HepG2 (cell line): Measurements from ENCODE around the gene LAMC1. TPM values are rescaled to one million over a fixed set of nuclear protein-coding genes. Genes with fewer than 3 reads are reported as not detected.

Experiments
- AGO2 ChIP-seq: fragments of 200-400 bp; formaldehyde crosslinking; optimal IDR thresholded peaks from 2 replicates; pipeline ENCODE3; 2017; ENCODE audit warnings: mild to moderate bottlenecking, low read depth, low read length, moderate library complexity
- DMTF1 ChIP-seq: sonication (generic); formaldehyde crosslinking; IDR thresholded peaks from 2 replicates; pipeline ENCODE4 v1.4.0; 2020; ENCODE audit warnings: mild to moderate bottlenecking, missing genetic modification reagents
- HIVEP1 ChIP-seq: sonication (generic); formaldehyde crosslinking; IDR thresholded peaks from 2 replicates; pipeline ENCODE4 v1.4.0; 2020; ENCODE audit warnings: mild to moderate bottlenecking, missing genetic modification reagents
- HNF4G ChIP-seq, 2 experiments: sonication (generic) in 1 of 2; formaldehyde crosslinking in 1 of 2; IDR thresholded peaks; 2 replicates each; pipeline versions ENCODE4 v1.4.0 to v1.6.1; 2011 to 2020; ENCODE audit warnings: borderline replicate concordance in 2 of 2, low read depth in 2 of 2, mild to moderate bottlenecking in 2 of 2, low read length in 1 of 2, missing genetic modification reagents in 1 of 2, moderate library complexity in 1 of 2
- KLF16 ChIP-seq, 2 experiments: sonication (generic) in 1 of 2; formaldehyde crosslinking in 1 of 2; IDR thresholded peaks; 2 replicates each; pipeline versions ENCODE4 v1.6.1 to v1.8.0; 2016 to 2023; ENCODE audit warnings: missing genetic modification reagents in 2 of 2, missing compliant biosample characterization in 1 of 2
- KMT2B ChIP-seq: IDR thresholded peaks from 2 replicates; pipeline ENCODE4 v1.6.1; 2016; ENCODE audit warnings: missing genetic modification reagents, missing compliant biosample characterization
- MYC ChIP-seq: sonication (generic); formaldehyde crosslinking; IDR thresholded peaks from 2 replicates; pipeline ENCODE4 v1.9.0; 2021; ENCODE audit warnings: missing genetic modification reagents, borderline replicate concordance
- MYPOP ChIP-seq: sonication (generic); formaldehyde crosslinking; IDR thresholded peaks from 2 replicates; pipeline ENCODE4 v1.8.1; 2023; ENCODE audit warnings: mild to moderate bottlenecking, moderate library complexity, missing genetic modification reagents
- NAIF1 ChIP-seq: sonication (generic); formaldehyde crosslinking; IDR thresholded peaks from 2 replicates; pipeline ENCODE4 v1.5.0; 2020; ENCODE audit warnings: mild to moderate bottlenecking, missing genetic modification reagents, borderline replicate concordance
- PHF5A ChIP-seq: IDR thresholded peaks from one replicate; pipeline ENCODE4 v1.6.1; 2018; ENCODE audit warnings: low read depth, missing genetic modification reagents; ENCODE audit not compliant: unreplicated experiment
- TARDBP ChIP-seq: sonication (generic); formaldehyde crosslinking; IDR thresholded peaks from 2 replicates; pipeline ENCODE4 v1.8.0; 2022; ENCODE audit warnings: mild to moderate bottlenecking, missing genetic modification reagents
- ZNF143 ChIP-seq: sonication (generic); formaldehyde crosslinking; IDR thresholded peaks from 2 replicates; pipeline ENCODE4 v1.4.0; 2020; ENCODE audit warnings: missing genetic modification reagents
- ZNF44 ChIP-seq: sonication (generic); formaldehyde crosslinking; IDR thresholded peaks from 2 replicates; pipeline ENCODE4 v1.5.1; 2020; ENCODE audit warnings: mild to moderate bottlenecking, missing genetic modification reagents
- ZNF496 ChIP-seq: sonication (generic); formaldehyde crosslinking; IDR thresholded peaks from 2 replicates; pipeline ENCODE4 v1.8.1; 2023; ENCODE audit warnings: mild to moderate bottlenecking, moderate library complexity, missing genetic modification reagents; ENCODE audit not compliant: insufficient replicate concordance
- ZNF589 ChIP-seq: sonication (generic); formaldehyde crosslinking; conservative IDR thresholded peaks from 2 replicates; pipeline ENCODE4 v1.8.0; 2022; ENCODE audit warnings: mild to moderate bottlenecking, moderate library complexity, missing genetic modification reagents
- ZNF670 ChIP-seq: sonication (generic); formaldehyde crosslinking; IDR thresholded peaks from 2 replicates; pipeline ENCODE4 v1.8.0; 2022; ENCODE audit warnings: mild to moderate bottlenecking, missing genetic modification reagents, borderline replicate concordance
- ZNF713 ChIP-seq: sonication (generic); formaldehyde crosslinking; IDR thresholded peaks from 2 replicates; pipeline ENCODE4 v1.4.0; 2020; ENCODE audit warnings: mild to moderate bottlenecking, missing genetic modification reagents
- ZNF776 ChIP-seq: sonication (generic); formaldehyde crosslinking; IDR thresholded peaks from 2 replicates; pipeline ENCODE4 v1.4.0; 2020; ENCODE audit warnings: mild to moderate bottlenecking, missing genetic modification reagents
- polyA plus RNA-seq, 8 experiments: library from polyadenylated mRNA; depleted of rRNA in 3 of 8; stranded (reverse) in 7 of 8; unstranded in 1 of 8; fragments of >200 nt; fragmentation: Illumina TruSeq in 4 of 8; extraction: Trizol in 4 of 8; gene quantifications; 2 replicates each; pipeline versions ENCODE4 v1.2.1 to v1.2.3, GENCODE V29; 2011 to 2016; ENCODE audit warnings: low read depth in 4 of 8, missing spikeins in 1 of 8, mixed read lengths in 1 of 8; ENCODE audit not compliant: insufficient read depth in 1 of 8
- total RNA-seq, 5 experiments: library from RNA; depleted of rRNA; stranded (reverse); fragments of >200 nt; fragmentation: Illumina TruSeq; extraction: Trizol; gene quantifications; 2 replicates each; pipeline ENCODE4 v1.2.3, GENCODE V29; 2016; ENCODE audit warnings: low read depth in 1 of 5
- TF ChIP-seq, protein P1 (sequence below): sonication (generic); formaldehyde crosslinking; IDR thresholded peaks from 2 replicates; pipeline ENCODE4 v1.8.0; 2022; ENCODE audit warnings: missing genetic modification reagents, mild to moderate bottlenecking, inconsistent platforms, borderline replicate concordance
- TF ChIP-seq, protein P2 (sequence below): sonication (generic); formaldehyde crosslinking; IDR thresholded peaks from 2 replicates; pipeline ENCODE4 v1.8.1; 2022; ENCODE audit warnings: low read depth, mild to moderate bottlenecking, missing genetic modification reagents
- TF ChIP-seq, protein P3 (sequence below): IDR thresholded peaks from 2 replicates; pipeline ENCODE4 v1.6.1; 2016; ENCODE audit warnings: missing compliant biosample characterization, missing genetic modification reagents, borderline replicate concordance

Gene LAMC1
- total and polyA plus RNA-seq, 2 of the 13 experiments (the other 11 are each of a cell fraction or from before 2014, with no cell fraction given), result 58.5 to 137 TPM

GRCh38 chr1:183030053-183030452 lies 6.8 kb downstream of the LAMC1 start (continued):
- TF ChIP-seq, protein P1, sequence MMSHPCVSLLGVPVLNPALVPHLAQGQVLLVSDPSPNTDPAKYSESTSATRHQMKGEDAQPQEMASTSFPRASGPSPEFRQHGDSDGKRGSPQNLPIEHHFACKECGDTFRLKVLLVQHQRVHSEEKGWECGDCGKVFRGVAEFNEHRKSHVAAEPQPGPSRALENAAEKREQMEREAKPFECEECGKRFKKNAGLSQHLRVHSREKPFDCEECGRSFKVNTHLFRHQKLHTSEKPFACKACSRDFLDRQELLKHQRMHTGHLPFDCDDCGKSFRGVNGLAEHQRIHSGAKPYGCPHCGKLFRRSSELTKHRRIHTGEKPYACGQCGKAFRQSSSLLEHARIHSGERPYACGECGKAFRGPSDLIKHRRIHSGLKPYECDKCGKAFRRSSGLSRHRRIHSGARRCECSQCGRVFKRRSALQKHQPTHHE (CRISPR knock-in tag), result no peak
- TF ChIP-seq ZNF589 (CRISPR knock-in tag), result no peak
- peak in 1 of 2 experiments; percentile 84; a peak in 2 of 4 replicates for TF ChIP-seq KLF16 (CRISPR knock-in tag; IDR thresholded peaks at IDR 0.05)
- no peak for TF ChIP-seq ZNF44 (CRISPR knock-in tag)
- TF ChIP-seq DMTF1, result no peak
- TF ChIP-seq KMT2B, result peak; percentile 75
- TF ChIP-seq, protein P2, sequence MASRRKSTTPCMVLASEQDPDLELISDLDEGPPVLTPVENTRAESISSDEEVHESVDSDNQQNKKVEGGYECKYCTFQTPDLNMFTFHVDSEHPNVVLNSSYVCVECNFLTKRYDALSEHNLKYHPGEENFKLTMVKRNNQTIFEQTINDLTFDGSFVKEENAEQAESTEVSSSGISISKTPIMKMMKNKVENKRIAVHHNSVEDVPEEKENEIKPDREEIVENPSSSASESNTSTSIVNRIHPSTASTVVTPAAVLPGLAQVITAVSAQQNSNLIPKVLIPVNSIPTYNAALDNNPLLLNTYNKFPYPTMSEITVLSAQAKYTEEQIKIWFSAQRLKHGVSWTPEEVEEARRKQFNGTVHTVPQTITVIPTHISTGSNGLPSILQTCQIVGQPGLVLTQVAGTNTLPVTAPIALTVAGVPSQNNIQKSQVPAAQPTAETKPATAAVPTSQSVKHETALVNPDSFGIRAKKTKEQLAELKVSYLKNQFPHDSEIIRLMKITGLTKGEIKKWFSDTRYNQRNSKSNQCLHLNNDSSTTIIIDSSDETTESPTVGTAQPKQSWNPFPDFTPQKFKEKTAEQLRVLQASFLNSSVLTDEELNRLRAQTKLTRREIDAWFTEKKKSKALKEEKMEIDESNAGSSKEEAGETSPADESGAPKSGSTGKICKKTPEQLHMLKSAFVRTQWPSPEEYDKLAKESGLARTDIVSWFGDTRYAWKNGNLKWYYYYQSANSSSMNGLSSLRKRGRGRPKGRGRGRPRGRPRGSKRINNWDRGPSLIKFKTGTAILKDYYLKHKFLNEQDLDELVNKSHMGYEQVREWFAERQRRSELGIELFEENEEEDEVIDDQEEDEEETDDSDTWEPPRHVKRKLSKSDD (CRISPR knock-in tag), result 0 out of 2 replicates have a peak, but pooled peaks have one; percentile 46
- TF ChIP-seq ZNF776, result no peak
- TF ChIP-seq HNF4G (IDR thresholded peaks at IDR 0.05; ENCODE audit: borderline replicate concordance, low read depth, low read length), result peak; percentile 17; the same call in 1 of the 2 replicates
- no peak for TF ChIP-seq HNF4G (CRISPR knock-in tag; IDR thresholded peaks at IDR 0.05; ENCODE audit: borderline replicate concordance, low read depth)
- peak; percentile 67; the same call in 1 of the 2 replicates for TF ChIP-seq TARDBP (CRISPR knock-in tag)
- no peak for TF ChIP-seq NAIF1
- TF ChIP-seq ZNF143, result no peak
- no peak for TF ChIP-seq HIVEP1 (CRISPR knock-in tag)
- peak; percentile 77 for TF ChIP-seq PHF5A (CRISPR knock-in tag)
- TF ChIP-seq AGO2, result no peak
- no peak for TF ChIP-seq MYPOP (CRISPR knock-in tag)
- TF ChIP-seq ZNF670 (CRISPR knock-in tag), result no peak
- TF ChIP-seq ZNF713, result no peak
- no peak for TF ChIP-seq ZNF496 (CRISPR knock-in tag)
- no peak for TF ChIP-seq MYC (CRISPR knock-in tag)
- TF ChIP-seq, protein P3, sequence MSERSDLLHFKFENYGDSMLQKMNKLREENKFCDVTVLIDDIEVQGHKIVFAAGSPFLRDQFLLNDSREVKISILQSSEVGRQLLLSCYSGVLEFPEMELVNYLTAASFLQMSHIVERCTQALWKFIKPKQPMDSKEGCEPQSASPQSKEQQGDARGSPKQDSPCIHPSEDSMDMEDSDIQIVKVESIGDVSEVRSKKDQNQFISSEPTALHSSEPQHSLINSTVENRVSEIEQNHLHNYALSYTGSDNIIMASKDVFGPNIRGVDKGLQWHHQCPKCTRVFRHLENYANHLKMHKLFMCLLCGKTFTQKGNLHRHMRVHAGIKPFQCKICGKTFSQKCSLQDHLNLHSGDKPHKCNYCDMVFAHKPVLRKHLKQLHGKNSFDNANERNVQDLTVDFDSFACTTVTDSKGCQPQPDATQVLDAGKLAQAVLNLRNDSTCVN (CRISPR knock-in tag), result peak; percentile 99
